Left hindlimb (tissue), 1 donor: ENCODE data around the gene SHISA3.
A peak's percentile ranks its signal among the peaks of the same experiment; 100 is the strongest.

Experiments used
- DNase-seq: peaks from one replicate; pipeline ENCODE4 v3.0.0-alpha.2; 2018

SHISA3 gene

DNA sequence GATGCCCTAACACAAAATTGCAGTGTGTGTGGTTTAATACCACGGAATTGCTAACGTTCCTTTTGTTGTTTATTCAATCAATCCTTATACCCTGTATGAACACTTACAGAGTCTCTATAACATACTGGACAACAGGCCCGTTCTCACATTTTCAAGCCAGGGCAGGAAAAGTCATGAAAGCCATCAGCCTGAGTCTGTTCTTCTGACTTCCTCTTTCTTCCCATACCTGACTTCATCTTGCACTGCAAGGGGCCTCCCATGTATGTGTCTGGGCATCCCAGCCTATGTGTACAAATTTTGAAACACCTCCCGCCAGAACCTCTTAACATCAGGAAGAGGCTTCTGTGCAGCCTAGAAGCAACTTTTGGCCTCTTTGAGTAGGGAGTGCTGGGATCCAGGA, 4.9 kb upstream of the SHISA3 start:
- no peak for DNase-seq

DNA sequence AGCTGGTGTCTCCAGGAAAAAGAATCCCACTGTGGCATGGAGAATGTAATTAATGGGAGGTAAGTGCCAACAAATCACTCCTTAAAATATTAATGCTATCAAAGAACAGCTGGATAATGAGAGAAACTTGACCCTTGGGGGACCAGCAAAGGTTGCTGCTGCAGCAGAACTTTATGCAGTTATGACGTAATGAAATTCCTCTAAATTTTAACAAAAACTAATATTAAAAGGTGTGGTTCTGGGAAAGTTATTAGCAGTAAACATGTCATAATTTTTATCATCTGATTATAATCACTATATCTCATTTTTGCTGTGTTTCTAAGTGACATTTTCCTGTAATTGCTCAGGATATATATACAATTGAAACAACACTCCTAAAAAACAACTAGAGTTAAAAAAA, 1.7 kb upstream of the SHISA3 start:
- DNase-seq = no peak

DNA sequence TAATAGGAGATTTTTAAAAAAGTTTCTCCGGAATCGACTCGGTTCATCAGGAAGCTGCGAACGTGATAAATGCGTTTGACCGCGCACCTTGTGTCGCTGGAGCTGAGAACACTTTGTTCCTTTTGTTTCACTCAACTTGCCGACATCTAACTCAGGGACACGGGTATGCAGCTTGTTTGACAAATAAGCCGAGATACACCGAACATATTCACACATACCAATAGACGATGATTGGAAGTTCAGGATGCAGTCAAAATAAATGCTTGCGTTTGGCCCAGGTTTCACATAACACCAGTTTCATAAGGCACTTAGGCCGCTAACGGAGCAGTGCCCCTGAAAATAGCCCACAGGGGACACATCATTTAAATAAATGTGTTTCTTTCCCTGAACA, 932 bp upstream of the SHISA3 start:
- no peak for DNase-seq

DNA sequence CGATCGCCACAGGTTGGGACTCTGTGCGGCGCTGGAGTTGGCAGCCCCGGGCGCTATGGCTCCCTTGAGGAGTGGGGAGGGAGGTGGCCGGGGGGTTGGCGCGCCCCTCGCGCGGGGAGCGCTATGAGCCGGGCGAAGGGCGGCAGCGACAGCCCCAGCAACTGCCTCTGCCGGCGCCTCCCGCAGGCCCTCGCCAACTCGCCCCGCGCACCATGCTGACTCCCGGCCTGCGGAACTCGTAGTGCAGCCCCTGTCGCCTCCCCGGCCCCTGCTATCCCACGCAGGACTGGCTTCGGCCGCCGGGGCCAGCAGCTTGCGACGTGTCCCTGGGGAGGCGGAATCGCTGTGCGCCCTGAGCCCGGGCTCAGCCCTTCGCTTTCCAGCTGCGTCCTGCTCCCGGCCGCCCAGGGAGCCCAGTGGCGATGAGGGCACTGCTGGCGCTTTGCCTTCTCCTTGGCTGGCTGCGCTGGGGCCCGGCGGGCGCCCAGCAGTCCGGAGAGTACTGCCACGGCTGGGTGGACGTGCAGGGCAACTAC, 415 bp downstream of the SHISA3 start:
- DNase-seq = peak; percentile 48

DNA sequence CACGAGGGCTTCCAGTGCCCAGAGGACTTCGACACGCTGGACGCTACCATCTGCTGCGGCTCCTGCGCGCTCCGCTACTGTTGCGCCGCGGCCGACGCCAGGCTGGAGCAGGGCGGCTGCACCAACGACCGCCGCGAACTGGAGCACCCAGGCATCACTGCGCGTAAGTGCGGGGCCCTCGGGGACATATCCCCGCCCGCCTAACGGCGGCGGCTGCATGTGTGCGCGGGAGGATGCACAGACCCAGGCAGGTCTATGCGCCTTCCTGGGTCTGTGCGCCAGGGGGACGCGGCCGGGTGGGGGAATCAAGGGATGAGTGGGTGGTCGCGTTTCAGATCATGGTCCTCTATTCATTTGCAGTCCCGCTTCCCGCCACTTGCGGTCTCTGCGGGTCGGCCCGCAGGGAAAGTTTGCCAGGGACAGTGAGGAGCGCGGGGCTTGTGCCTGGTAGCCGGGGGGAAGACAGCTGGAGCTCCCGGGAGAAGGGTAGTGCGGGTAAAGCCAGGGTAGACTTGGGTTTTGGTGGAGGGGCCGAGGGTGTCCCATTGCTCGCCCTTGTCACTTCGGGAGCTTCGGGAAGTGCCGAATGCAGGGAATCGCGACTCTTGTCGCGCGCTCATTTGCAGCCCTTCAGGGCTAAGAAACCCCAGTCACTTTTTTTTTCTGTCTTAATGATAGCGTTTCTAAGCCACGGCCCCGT, 1.0 kb downstream of the SHISA3 start:
- peak; percentile 39 for DNase-seq

DNA sequence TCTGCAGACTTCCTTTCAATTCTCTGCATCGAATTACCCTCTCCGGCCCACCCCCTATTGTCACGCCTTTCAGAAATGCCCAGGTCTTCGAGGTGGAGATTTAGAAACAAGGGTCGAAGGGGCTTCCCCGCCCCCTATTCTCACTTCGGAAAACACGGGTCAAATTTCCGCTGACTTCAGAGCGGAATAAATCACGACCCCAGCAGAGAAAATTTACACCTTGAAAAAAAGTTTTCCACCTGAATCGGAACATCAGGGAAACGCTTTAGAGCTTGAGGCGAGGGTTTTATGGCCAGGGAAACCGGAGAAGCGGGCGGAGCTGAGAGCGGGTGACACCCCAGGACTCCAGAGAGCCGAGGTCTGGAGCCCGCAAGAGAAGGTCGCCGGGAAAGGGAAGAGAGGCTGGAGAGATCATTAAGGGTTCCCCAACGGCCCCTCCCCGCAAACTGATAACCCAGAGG, 1.6 kb downstream of the SHISA3 start:
- peak; percentile 35 for DNase-seq

DNA sequence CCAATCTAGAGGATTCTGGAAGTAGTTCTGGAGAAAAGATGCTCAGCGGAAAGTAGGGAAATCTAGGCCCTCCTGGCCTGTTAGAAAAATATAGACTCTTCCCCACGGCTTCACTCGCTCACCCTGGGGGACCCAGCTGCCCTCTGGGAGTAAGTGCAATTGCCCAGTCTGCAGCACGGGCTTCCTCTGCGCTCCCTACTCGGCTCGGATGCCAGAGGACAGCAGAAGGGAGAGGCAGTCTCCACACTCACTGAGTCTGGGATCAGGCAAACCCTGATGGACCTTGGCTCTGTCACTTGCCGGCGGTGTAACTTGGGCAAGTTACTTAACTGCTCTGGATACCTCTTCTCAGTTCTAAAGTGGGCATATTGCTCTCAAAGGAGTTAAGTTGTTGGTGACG, 2.1 kb downstream of the SHISA3 start:
- DNase-seq = no peak

DNA sequence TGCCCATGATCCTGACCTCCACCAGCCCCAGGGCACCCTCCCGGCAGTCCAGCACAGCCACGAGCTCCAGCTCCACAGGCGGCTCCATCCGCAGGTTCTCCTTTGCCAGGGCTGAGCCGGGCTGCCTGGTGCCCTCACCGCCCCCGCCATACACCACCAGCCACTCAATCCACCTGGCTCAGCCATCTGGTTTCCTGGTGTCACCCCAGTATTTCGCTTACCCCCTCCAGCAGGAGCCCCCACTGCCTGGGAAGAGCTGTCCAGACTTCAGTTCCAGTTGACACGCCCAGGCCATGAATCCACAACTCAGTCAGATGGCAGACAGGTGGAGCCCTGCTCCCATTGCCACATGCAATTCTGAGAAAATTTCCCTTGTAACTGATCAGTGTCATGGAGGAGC, 3.9 kb downstream of the SHISA3 start:
- DNase-seq = no peak

DNA sequence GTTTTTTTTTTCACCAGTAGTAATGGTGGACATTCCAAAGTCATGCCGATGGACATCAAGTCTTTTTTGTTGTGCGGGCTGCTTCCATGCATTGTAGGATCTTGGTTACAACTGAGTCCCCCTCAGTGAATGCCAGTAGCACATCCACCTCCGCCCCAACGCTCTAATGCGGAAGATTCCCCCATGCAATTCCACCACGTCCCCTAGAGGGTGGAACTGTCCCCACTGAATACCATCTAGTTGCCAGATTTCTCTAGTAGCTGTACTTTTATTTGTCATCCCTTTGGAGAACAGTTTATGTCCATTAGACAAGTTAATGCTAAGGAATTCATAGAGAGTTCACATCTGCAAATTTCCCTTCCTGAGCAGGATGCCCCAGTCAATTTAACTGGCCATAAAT, 6.7 kb downstream of the SHISA3 start:
- no peak for DNase-seq

DNA sequence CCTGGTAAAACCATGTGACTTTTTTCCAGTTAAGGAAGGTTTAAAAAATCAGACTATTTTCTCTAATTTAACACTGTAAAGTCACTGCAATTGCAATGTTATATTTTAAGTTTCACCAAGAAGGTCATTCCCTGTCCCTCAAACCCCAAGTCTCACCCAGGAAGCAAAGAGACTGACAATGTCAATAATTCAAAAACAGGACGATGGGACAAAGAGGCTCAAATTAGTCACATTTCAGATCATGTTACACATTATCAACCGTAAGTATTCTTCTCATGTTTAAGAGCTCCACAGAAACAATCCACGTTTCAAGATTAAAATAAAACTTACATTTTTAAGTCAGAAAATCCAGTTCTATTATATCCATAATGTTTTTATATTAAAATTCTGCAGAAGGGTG, 13.2 kb downstream of the SHISA3 start:
- DNase-seq = no peak

DNA sequence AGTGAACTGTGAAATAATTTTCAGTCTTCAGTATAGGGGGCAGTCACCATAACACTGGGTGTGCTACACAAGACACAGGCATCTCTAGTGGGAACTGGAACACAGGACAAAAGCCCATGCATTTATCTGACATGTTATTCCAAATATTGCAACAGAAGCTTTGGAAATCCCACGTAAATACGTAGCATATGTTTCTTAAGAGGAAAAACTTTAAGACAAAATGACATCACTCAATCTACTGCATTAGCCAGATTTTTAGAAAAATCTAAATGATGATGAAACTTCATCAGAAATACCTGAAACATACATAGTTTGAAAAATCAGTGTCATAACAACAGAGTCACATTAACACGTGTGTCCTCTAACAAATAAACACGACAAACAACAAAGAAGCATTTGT, 14.5 kb downstream of the SHISA3 start:
- no peak for DNase-seq

DNA sequence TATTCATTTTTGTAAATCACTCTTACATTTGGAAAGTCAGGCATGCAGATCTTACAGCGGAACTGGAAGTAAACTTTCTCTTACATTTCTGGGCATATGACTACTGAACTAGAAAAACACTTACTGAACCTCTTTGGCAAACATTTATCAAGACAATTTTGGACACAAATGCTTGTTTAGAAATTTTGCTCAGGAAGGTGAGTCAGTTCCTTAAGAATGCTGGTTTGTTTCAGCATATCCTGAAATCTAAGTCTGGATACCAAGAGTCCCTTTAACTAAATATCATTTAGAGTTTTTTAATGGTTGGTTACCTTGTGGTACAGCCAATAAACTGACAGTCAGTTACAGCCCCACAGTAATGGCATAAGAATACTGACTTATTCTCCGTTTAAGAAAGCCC, 15.0 kb downstream of the SHISA3 start:
- no peak for DNase-seq

DNA sequence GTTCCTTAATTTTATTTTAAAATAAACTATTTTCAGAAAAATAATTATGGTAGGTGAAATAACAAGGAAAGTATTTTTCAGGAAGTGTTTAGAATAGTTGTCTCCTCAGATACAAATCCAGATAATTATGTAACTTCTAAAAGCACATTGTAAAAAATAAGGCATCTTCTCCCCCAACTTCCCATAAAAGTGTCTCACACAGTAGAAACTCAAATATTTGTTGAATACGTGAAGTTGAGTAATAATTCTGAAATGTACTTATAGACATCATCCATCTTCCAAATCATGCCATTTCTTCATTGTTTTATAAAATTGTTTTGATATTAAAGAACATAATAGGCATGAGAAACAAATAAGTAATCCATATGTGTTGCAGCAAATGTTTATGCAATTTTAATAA, 18.0 kb downstream of the SHISA3 start:
- no peak for DNase-seq

DNA sequence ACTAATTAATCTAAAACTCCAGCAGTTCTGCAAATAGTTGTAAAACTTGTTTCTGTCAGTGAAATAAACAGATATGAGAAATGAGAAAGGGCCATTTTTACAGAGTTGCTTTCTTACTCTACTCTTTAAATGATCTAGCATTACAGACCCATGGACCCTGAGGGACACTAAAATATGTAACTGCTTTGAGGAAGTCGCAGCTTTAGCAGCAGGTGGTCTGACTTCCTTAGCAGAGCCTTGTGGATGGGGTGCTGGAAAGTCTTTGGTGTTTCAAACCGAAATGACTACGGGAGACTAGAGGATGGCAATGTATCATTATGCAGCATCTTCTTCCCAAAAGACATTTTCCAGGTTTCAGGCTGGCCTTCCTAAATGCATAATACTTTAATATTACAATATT, 18.7 kb downstream of the SHISA3 start:
- DNase-seq = no peak

DNA sequence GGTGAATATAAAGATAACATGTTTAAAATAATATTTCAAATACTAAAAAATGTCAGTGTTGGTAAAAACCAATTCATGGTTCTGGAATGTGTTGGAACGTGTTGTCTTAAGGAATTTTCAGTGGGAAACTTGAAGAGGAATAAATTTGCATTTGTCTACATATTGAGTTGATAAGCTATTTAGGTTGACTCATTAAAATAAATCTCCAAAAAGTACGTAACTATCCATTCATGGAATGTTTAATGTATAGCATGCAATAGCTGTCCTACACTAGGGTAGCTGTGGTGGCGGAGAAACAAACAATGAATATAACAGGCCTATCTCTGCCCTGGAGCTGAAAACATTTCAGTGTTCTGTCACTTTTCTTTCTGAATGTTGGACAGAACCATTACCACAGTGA, 20.3 kb downstream of the SHISA3 start:
- no peak for DNase-seq

DNA sequence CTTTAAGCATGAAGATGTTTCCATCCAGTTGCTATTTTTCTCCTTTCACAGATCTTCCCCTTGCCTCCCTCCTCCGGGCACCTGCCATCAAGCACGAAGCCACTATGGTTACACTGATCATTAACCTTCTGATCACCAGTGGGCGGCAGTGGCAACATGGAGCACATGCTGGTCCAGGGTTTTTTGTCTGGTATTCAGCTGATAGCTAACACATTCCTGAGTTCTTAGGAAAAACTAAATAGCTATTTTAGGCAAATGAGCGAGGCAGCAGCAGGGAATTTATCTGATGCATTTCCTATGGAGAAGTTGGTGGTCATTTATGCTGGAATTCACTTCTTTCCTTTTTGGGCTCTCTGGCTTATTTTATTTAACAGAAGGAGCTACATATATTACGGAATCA, 22.9 kb downstream of the SHISA3 start:
- DNase-seq = no peak

DNA sequence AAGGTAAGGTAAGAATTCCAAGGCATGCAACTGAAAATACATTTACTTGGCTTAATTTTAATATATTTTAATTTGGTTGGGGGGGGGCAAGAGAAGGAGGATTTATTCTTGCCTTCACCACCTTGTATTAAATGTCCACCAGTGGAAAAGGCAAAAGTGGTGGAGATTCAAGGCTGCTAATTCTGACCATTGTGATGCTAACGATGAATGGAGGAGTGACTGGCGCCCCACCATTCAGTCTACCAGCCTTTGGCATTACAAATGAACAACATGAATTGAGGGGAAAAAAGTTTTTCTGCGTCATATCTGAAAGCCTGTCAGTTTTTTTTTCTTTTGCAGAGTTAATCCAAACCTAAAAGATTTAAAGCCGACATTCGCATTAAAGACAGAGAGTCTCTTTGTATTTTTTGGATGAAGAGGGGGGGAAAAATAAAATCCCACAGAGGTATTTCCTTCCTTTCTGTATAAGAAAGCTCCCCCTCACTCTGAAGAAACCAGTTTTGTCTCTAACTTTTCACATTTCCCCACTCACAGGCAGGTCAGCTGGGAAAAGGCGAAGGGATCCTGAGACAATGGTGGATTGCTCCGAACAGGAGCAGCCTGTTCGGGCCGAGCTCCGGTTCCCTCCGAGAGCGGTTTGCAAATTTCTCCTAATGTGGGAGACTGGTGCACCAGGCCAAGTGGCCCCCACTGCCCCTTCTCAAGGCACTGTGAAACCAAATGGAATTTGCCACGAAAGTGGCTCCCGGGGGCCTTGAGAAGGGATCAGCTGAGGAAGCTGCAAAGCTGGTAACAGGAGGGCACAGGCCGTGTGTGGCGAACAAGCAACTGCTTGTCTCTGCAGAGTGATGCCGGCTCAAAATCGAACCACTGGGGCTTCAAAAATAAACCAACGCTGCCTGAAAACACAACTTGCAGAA, 28.1 kb downstream of the SHISA3 start:
- no peak for DNase-seq

DNA sequence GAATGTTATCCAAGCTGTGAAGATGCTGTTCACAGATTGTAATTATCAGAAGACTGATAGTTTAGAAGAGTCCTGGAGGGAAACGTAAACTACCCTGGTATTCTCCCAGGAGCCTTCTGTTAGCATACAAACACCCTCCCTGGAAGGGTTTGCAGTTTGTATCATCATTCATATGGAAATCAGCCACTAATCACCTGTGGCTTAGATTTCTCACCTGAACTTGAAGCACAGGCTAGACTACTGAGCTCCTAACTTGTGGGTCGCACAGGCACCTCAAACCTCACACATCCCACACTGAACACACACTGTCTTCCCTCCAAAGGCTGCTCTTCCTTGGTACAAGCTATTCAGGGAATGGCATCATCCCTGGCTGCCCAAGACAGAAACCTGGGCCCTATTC, 30.7 kb downstream of the SHISA3 start:
- DNase-seq = no peak

DNA sequence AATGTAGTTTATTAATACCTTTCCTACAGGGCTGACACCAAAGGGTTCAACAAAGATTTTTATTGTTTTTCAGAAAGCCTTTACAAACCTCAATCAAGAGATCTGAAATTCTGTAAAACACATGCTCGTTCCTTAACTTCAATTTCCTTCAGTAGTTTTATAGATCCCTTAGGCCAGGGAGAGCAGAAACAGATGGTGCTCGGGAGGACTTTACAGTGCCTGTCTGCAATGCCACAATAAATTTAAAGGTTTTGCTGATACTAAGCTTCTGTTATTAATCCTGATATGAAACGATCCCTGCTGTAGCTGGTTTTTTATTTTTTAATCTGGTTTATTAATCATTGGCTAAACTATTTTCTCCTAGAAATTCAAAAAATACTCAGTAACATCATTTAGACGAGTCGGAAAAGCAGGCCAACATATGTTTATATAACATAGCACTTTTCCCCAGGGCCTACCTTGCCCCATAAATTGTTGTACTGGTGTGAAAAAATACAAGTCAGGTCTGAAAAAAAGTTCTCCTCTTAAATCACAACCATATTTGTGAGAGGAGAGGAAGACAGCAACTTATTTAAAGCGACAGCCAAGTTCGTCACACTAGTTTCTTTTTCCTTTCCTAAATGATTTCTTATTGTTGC, 39.8 kb downstream of the SHISA3 start:
- DNase-seq = no peak

DNA sequence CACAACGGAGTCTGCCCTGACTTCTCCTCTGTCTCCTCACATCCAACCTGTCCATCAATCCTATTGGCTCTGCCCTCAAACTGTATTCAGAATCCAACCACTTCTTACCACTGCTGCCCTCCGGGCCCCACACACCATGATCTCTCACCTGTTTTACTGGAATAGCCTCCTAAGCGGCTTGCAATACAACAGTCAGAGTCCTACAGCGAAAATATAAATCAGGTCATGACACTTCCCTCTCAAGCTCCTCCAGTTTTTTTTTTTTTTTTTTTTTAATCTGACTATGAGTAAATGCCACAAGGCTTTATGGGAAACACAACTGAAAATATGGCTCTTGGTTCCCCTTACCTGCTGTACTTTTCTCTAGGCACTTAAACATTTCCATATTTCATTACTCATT, 42.8 kb downstream of the SHISA3 start:
- DNase-seq = no peak

DNA sequence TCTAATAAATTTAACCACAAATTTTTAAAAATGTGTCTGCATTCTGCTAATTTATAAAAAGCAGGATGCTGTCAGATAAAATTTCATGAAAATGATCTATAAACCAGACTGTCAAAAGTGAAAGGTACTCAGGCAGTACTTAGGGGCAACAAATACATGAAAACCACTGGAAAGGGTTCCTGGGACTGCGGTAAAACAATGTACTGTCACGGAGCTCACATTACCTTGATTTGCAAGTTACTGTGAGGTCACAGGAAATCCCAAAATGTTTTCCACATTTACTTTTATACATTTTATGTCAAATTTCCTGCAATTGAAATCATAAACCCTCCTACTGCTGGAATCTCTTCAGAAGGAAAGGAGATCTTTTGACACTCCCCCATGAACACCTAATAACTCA, 45.3 kb downstream of the SHISA3 start:
- DNase-seq = no peak

DNA sequence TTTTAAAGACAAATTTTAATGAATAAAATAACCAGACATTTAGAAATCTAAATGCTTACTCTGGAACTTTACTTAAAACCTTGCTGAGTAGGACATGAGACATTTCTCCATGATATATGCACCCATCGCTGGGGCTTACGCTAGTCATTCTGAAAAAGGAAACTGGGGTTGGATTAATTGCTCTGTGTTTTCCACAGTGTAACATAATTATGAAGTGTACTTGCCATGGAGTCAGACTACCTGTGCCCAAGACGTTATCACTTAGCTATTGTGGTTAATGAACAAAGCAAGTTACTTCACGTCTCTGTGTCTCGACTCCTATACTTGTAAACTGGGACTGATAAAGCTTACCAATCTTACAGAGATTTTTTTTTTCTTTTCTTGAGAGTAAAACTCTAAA, 47.8 kb downstream of the SHISA3 start:
- DNase-seq = no peak

DNA sequence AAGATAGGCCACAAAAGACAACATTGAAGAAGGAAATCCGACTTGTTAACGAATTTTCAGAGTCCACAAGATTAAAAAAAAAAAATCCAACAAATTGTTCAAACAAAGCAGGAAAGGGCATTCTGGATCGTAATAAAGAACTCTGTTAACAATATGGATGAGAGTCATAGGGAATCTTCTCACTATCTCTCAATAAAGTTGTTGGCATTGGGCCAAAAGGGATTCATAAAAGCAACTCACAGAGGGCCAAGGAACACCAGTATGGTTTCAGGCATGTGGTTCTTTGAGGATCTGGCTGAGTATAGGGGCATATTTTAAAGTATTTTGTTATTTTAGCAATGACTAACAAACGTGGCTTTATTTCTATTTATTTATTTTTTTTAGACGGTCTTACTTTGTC, 49.5 kb downstream of the SHISA3 start:
- DNase-seq = no peak
